PC-3 (cell line): ENCODE results near the gene CCBE1. TPM values are rescaled to one million over a fixed set of nuclear protein-coding genes. Genes with fewer than 3 reads are reported as not detected.

Experiments
- ATAC-seq: fragments of 200-7000 bp; cut with Tn5 transposase; 2 replicates; pipeline ENCODE4 v1.9.1; 2020; ENCODE audit warnings: mild to moderate bottlenecking, moderate library complexity
- BruUV-seq: library from RNA; stranded (reverse); fragments of 400-500 nt; replicated peaks from 2 replicates; lab custom pipeline; 2021; lab: Mats Ljungman, UMichigan
- CTCF ChIA-PET: fragments of 300-600 bp; sonication (Branson Sonifier 250); formaldehyde crosslinking; loops from one replicate; lab custom pipeline; 2022; ENCODE audit warnings: antibody characterized with exemption; lab: Charles Lee
- POLR2A ChIA-PET: fragments of 300-600 bp; sonication (Branson Sonifier 250); formaldehyde crosslinking; loops from one replicate; lab custom pipeline; 2022; ENCODE audit warnings: antibody characterized with exemption; ENCODE audit not compliant: unreplicated experiment; lab: Charles Lee
- DNase-seq: peaks from one replicate; pipeline ENCODE4 v3.0.0-alpha.2; 2015
- H2AFZ ChIP-seq: fragments of 300-600 bp; sonication (generic); 2 replicates; pipeline ENCODE4 v1.6.0; 2016; ENCODE audit warnings: antibody characterized with exemption, low read length
- H3F3A ChIP-seq: fragments of 300-600 bp; sonication (generic); one replicate; pipeline ENCODE4 v1.6.0; 2017; ENCODE audit warnings: antibody characterized with exemption, low read length, control low read depth, mild to moderate bottlenecking; ENCODE audit not compliant: unreplicated experiment
- H3K27ac ChIP-seq: fragments of 300-600 bp; sonication (generic); 2 replicates; pipeline ENCODE4 v1.5.1; 2016; ENCODE audit warnings: mild to moderate bottlenecking, low read length
- H3K27me3 ChIP-seq: fragments of 300-600 bp; sonication (generic); 2 replicates; pipeline ENCODE4 v1.6.1; 2016; ENCODE audit warnings: low read length, mixed read lengths
- H3K36me3 ChIP-seq: fragments of 300-600 bp; sonication (generic); 2 replicates; pipeline ENCODE4 v1.6.1; 2016; ENCODE audit warnings: low read depth, mixed run types, low read length, mixed read lengths
- H3K4me1 ChIP-seq: fragments of 300-600 bp; sonication (generic); 2 replicates; pipeline ENCODE4 v1.5.1; 2016; ENCODE audit warnings: low read length; ENCODE audit not compliant: insufficient read depth
- H3K4me2 ChIP-seq: fragments of 300-600 bp; sonication (generic); 2 replicates; pipeline ENCODE4 v1.6.0; 2016; ENCODE audit warnings: low read length
- H3K4me3 ChIP-seq: fragments of 300-600 bp; sonication (generic); 2 replicates; pipeline ENCODE4 v1.5.1; 2016; ENCODE audit warnings: mild to moderate bottlenecking, low read length, mixed read lengths
- H3K79me2 ChIP-seq: fragments of 300-600 bp; sonication (generic); 2 replicates; pipeline ENCODE4 v1.6.1; 2017; ENCODE audit warnings: low read length, mixed read lengths
- H3K9ac ChIP-seq: fragments of 300-600 bp; sonication (generic); 2 replicates; pipeline ENCODE4 v1.6.0; 2016; ENCODE audit warnings: mild to moderate bottlenecking, low read length
- H3K9me2 ChIP-seq: fragments of 300-600 bp; sonication (generic); replicated peaks from 2 replicates; pipeline ENCODE4 v1.6.1; 2016; ENCODE audit warnings: mixed run types, low read length, mixed read lengths
- H3K9me3 ChIP-seq: fragments of 300-600 bp; sonication (generic); 2 replicates; pipeline ENCODE4 v1.6.1; 2016; ENCODE audit warnings: low read length, mixed read lengths
- H4K20me1 ChIP-seq: fragments of 300-600 bp; sonication (generic); 2 replicates; pipeline ENCODE4 v1.6.1; 2016; ENCODE audit warnings: low read length, mixed read lengths
- CTCF ChIP-seq: fragments of 300-600 bp; sonication (generic); conservative IDR thresholded peaks from 2 replicates; pipeline ENCODE4 v1.5.1; 2017; ENCODE audit warnings: antibody characterized with exemption, low read depth, mild to moderate bottlenecking, low read length
- EZH2 ChIP-seq: fragments of 300-600 bp; sonication (generic); IDR thresholded peaks from one replicate; pipeline ENCODE4 v1.6.1; 2017; ENCODE audit warnings: antibody characterized with exemption, mild to moderate bottlenecking, low read length; ENCODE audit not compliant: unreplicated experiment
- EZH2phosphoT487 ChIP-seq: fragments of 300-600 bp; sonication (generic); IDR thresholded peaks from 2 replicates; pipeline ENCODE4 v1.6.1; 2018; ENCODE audit warnings: mild to moderate bottlenecking, antibody characterized with exemption, low read length, borderline replicate concordance
- intact Hi-C: fragments of 100-400 bp; cut with micrococcal nuclease; formaldehyde crosslinking; loops from 2 replicates; pipeline ENCODE4 v1.9.0; 2023
- total RNA-seq: library from RNA; depleted of rRNA; stranded (reverse); fragments of >200 nt; gene quantifications from 2 replicates; pipeline ENCODE4 v1.2.3, GENCODE V29; 2014

CCBE1 gene
- total RNA-seq, 1 experiment from 2014 or later = 13.9 TPM

- no peaks in the 10 kb centered on the region for H3K27me3 ChIP-seq
- ChIA-PET CTCF (interaction anchor here (1.0 to 1.1 kb wide), 2 partner anchors 21 to 62 kb away, joined by 5 read pairs; partner anchors contain the start of gene CCBE1), POLR2A (interaction anchor here (0.7 kb wide), 1 partner anchor 18 kb away, joined by 4 read pairs; no protein-coding TSS in a partner anchor)
- DNase-seq (peak; percentile 98), ATAC-seq (peak; percentile 87)
- intact Hi-C loops = loop anchor here (5.0 kb wide), 1 partner anchor 64 kb away; no protein-coding TSS in a partner anchor
- no peak overlapping the region for H3K4me3 ChIP-seq
- no peaks in the 10 kb centered on the region for H3K79me2 ChIP-seq
- H2AFZ ChIP-seq = no peak overlapping the region
- no peak overlapping the region for H3K9ac ChIP-seq
- H3K4me2 ChIP-seq = peak overlapping the region; percentile 62
- BruUV-seq = no TSS peak
- H3K36me3 ChIP-seq = no peaks in the 10 kb centered on the region
- peak overlapping the region; percentile 68 for H3K27ac ChIP-seq
- H3F3A ChIP-seq = no peaks in the 10 kb centered on the region
- TF ChIP-seq CTCF (no peak), EZH2phosphoT487 (no peak), EZH2 (no peak)
- H4K20me1 ChIP-seq = no peaks in the 10 kb centered on the region
- no peaks in the 10 kb centered on the region for H3K9me3 ChIP-seq
- H3K9me2 ChIP-seq = no peaks in the 10 kb centered on the region
- H3K4me1 ChIP-seq = peaks cover 46% of the 10 kb centered on the region
These were observed 20.9 kb upstream of the CCBE1 start for GRCh38 chr18:59718108-59718463.

- Histone ChIP-seq H3K9me2 (no peaks in the 10 kb centered on the region), H3K27ac (peak overlapping the region; percentile 47), H2AFZ (no peak overlapping the region), H3K36me3 (no peaks in the 10 kb centered on the region), H3K27me3 (no peaks in the 10 kb centered on the region), H3F3A (no peaks in the 10 kb centered on the region), H3K4me1 (peaks cover 52% of the 10 kb centered on the region), H3K79me2 (no peaks in the 10 kb centered on the region), H3K9ac (no peak overlapping the region), H3K4me2 (peak overlapping the region; percentile 32), H3K9me3 (no peaks in the 10 kb centered on the region), H3K4me3 (no peak overlapping the region), H4K20me1 (no peaks in the 10 kb centered on the region)
- no peak for TF ChIP-seq EZH2phosphoT487
- TF ChIP-seq CTCF = no peak
- TF ChIP-seq EZH2 = no peak
- ChIA-PET POLR2A (no interaction called here), CTCF (no interaction called here)
- ATAC-seq = no peak
- no peak for DNase-seq
- intact Hi-C loops = loop anchor here (5.0 kb wide), 1 partner anchor 65 kb away; no protein-coding TSS in a partner anchor
- no TSS peak for BruUV-seq
These were observed 20.1 kb upstream of the CCBE1 start for GRCh38 chr18:59717291-59717690.

- H2AFZ ChIP-seq = no peak overlapping the region
- POLR2A ChIA-PET = no interaction called here
- H3K4me2 ChIP-seq = peak overlapping the region; percentile 18; the same call in 1 of the 2 replicates
- ATAC-seq (peak; percentile 78), DNase-seq (peak; percentile 95)
- no peaks in the 10 kb centered on the region for H3K27me3 ChIP-seq
- no peaks in the 10 kb centered on the region for H3K9me2 ChIP-seq
- TF ChIP-seq CTCF = no peak
- no peaks in the 10 kb centered on the region for H3F3A ChIP-seq
- no peaks in the 10 kb centered on the region for H4K20me1 ChIP-seq
- H3K36me3 ChIP-seq = no peaks in the 10 kb centered on the region
- no peak overlapping the region for H3K9ac ChIP-seq
- no peaks in the 10 kb centered on the region for H3K79me2 ChIP-seq
- no peaks in the 10 kb centered on the region for H3K9me3 ChIP-seq
- peak overlapping the region; percentile 23 for H3K27ac ChIP-seq
- CTCF ChIA-PET = interaction anchor here (0.6 to 0.7 kb wide), 2 partner anchors 19 to 54 kb away, joined by 3 to 4 read pairs; partner anchors contain the start of gene CCBE1
- no peak overlapping the region for H3K4me3 ChIP-seq
- peaks cover 56% of the 10 kb centered on the region for H3K4me1 ChIP-seq
- intact Hi-C loops = loop anchor here (5.0 kb wide), 1 partner anchor 66 kb away; no protein-coding TSS in a partner anchor
- no TSS peak for BruUV-seq
These were observed 18.7 kb upstream of the CCBE1 start for GRCh38 chr18:59715966-59716369.
